ENCODE results near the gene MCF2L.

- no peak for TF ChIP-seq CTCF (IDR thresholded peaks at IDR 0.05)
- no peak for TF ChIP-seq POLR2A (IDR thresholded peaks at IDR 0.05)
- no peak for TF ChIP-seq POLR2AphosphoS5 (IDR thresholded peaks at IDR 0.05)
Observed at GRCh38 chr13:113115363-113116205, 146.6 kb downstream of the MCF2L start.
